AG04450 (cell line): ENCODE data around the gene TIMM29. TPM values are rescaled to one million over a fixed set of nuclear protein-coding genes. Genes with fewer than 3 reads are reported as not detected.

ENCODE experiments used
- CTCF ChIA-PET: fragments of 300-600, 350-600 bp; formaldehyde crosslinking; extraction: SDS; loops from one replicate; lab custom pipeline; 2022; ENCODE audit warnings: antibody characterized with exemption, inconsistent platforms; lab: Charles Lee
- POLR2A ChIA-PET: fragments of 350-600 bp; formaldehyde crosslinking; extraction: SDS; loops from one replicate; lab custom pipeline; 2021; ENCODE audit warnings: antibody characterized with exemption, inconsistent platforms; lab: Yijun Ruan, JAX
- DNase-seq: peaks from one replicate; pipeline ENCODE4 v3.0.0-alpha.2; 2011; ENCODE audit warnings: low read depth, low spot score
- H3K27ac ChIP-seq: one replicate; pipeline ENCODE4 v1.5.1; 2012; ENCODE audit warnings: low read depth, low read length, control low read depth
- H3K27me3 ChIP-seq: one replicate; pipeline ENCODE4 v1.6.0; 2012; ENCODE audit warnings: low read length; ENCODE audit not compliant: control insufficient read depth, insufficient read depth
- H3K4me3 ChIP-seq: 2 replicates; pipeline ENCODE4 v1.5.1; 2011; ENCODE audit warnings: mild to moderate bottlenecking, low read depth, low read length, control low read depth
- H3K9me3 ChIP-seq: 2 replicates; pipeline ENCODE4 v1.5.1; 2012; ENCODE audit warnings: low read length; ENCODE audit not compliant: control insufficient read depth, insufficient read depth
- CTCF ChIP-seq: IDR thresholded peaks from 2 replicates; pipeline ENCODE4 v1.5.1; 2011; ENCODE audit warnings: low read depth, low read length, control low read depth, inconsistent platforms
- polyA minus RNA-seq: library from RNA; depleted of rRNA, polyadenylated mRNA; stranded (reverse); fragments of >200 nt; gene quantifications from 2 replicates; pipeline ENCODE4 v1.2.3, GENCODE V29; 2011; rRNA and poly(A)+ RNA removed
- polyA plus RNA-seq: library from polyadenylated mRNA; depleted of rRNA; stranded (reverse); fragments of >200 nt; gene quantifications from 2 replicates; pipeline ENCODE4 v1.2.3, GENCODE V29; 2011; rRNA removed

Gene TIMM29
- polyA plus RNA-seq (7.4 and 7.5 TPM in 2 replicates), polyA minus RNA-seq (5.3 and 5.7 TPM in 2 replicates)

GRCh38 chr19:10928563-10929401 is at the start of gene TIMM29, which contains the start of gene YIPF2:
TSS of gene TIMM29 (plus strand) at chr19:10928811. CDS start at chr19:10928823, 12 bp downstream.
TSS of gene YIPF2 (minus strand) at chr19:10928639. CDS start at chr19:10928410, 229 bp downstream.
- TF ChIP-seq CTCF: no peak
- peak; percentile 94 for DNase-seq
- Histone ChIP-seq H3K27ac (peak within 1 kb of the TSS; percentile 31), H3K4me3 (peak within 1 kb of the TSS; percentile 86), H3K9me3 (no peaks in the 10 kb centered on the region), H3K27me3 (no peaks in the 10 kb centered on the region)
- ChIA-PET POLR2A (interaction anchor here (0.6 kb wide), 1 partner anchor 26 kb away, joined by 3 read pairs; no protein-coding TSS in a partner anchor), CTCF (interaction anchor here (3.3 kb wide), 1 partner anchor 13 kb away, joined by 26 read pairs; no protein-coding TSS in a partner anchor)

- no peak for TF ChIP-seq CTCF
- Histone ChIP-seq H3K4me3 (no peak overlapping the region), H3K27me3 (no peaks in the 10 kb centered on the region), H3K27ac (no peak overlapping the region), H3K9me3 (no peaks in the 10 kb centered on the region)
- DNase-seq: no peak
- CTCF ChIA-PET: interaction anchor here (0.6 to 2.3 kb wide), 4 partner anchors 9 to 164 kb away, joined by 3 to 13 read pairs (median 5); partner anchors contain the start of gene DNM2
- POLR2A ChIA-PET: interaction anchor here (1.2 kb wide), 1 partner anchor 309 kb away, joined by 11 read pairs; no protein-coding TSS in a partner anchor
Measured at GRCh38 chr19:10881403-10882107, 47.1 kb upstream of the TIMM29 start.

GRCh38 chr19:10882108-10882457 is 46.5 kb upstream of the TIMM29 start:
- no peak overlapping the region for H3K27ac ChIP-seq
- no peak for DNase-seq
- H3K4me3 ChIP-seq: no peak overlapping the region
- POLR2A ChIA-PET: interaction anchor here (1.2 kb wide), 1 partner anchor 308 kb away, joined by 11 read pairs; no protein-coding TSS in a partner anchor
- H3K27me3 ChIP-seq: no peaks in the 10 kb centered on the region
- CTCF ChIA-PET: interaction anchor here (0.6 to 2.3 kb wide), 3 partner anchors 9 to 164 kb away, joined by 3 to 6 read pairs (median 4); partner anchors contain the start of gene DNM2
- H3K9me3 ChIP-seq: no peaks in the 10 kb centered on the region
- no peak for TF ChIP-seq CTCF

GRCh38 chr19:10884274-10884673 is 44.3 kb upstream of the TIMM29 start:
- ChIA-PET CTCF (interaction anchor here (1.6 kb wide), 1 partner anchor 13 kb away, joined by 8 read pairs; no protein-coding TSS in a partner anchor), POLR2A (no interaction called here)
- Histone ChIP-seq H3K4me3 (no peak overlapping the region), H3K27me3 (no peaks in the 10 kb centered on the region), H3K9me3 (no peaks in the 10 kb centered on the region), H3K27ac (peak overlapping the region; percentile 39)
- no peak for TF ChIP-seq CTCF
- DNase-seq: no peak
